Measurements from ENCODE around the gene DGCR2.

GRCh38 chr22:19016081-19016766, 106.0 kb downstream of the DGCR2 start:
- no peak for TF ChIP-seq CTCF (IDR thresholded peaks at IDR 0.05)
- no peak for TF ChIP-seq POLR2A (IDR thresholded peaks at IDR 0.05)

Measured in adrenal gland (tissue), 5 donors.